G401.6 (cell line): ENCODE results near the gene NFYB.
"Not testable (repeated sequence)": the region's sequence is repeated elsewhere in the genome, so short reads cannot be mapped to it uniquely, and the experiment has no call there.

Source experiments
- FAIRE-seq: peaks from 2 replicates; lab custom pipeline; 2012; peaks lifted over from hg19 to GRCh38; lab: Jason Lieb, UNC

The NFYB gene

GRCh38 chr12:104137902-104138796 lies at the start of gene NFYB:
NFYB (minus strand) TSS chr12:104138210; CDS start chr12:104135453, 2,757 bp downstream.
- FAIRE-seq: peak; percentile 30

GRCh38 chr12:104187446-104188155 lies 49.6 kb upstream of the NFYB start:
- FAIRE-seq: no peak

- no peak for FAIRE-seq
Observed at GRCh38 chr12:104183443-104183842, 45.4 kb upstream of the NFYB start.

- no peak for FAIRE-seq
Observed at GRCh38 chr12:104182621-104183378, 44.8 kb upstream of the NFYB start.

DNA sequence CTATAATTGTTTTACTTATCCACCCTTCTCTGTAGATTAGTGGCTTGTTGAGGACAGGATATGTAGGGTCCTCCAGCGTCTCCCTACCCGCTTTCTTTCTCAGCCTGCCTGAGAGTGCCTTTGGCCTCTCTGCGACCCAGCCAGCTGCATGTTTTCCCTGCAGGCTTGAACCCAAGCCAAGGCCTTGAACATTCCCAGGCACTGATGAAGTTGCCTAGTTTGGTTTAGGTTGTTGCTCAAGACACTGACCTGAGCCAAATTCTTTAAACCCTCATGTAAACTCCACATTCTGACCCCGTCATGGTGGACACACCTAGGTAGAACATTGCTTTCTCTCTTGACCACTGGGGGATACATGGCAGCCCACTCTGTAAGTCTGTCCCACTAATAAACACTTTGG lies 44.1 kb upstream of the NFYB start:
- no peak for FAIRE-seq

DNA sequence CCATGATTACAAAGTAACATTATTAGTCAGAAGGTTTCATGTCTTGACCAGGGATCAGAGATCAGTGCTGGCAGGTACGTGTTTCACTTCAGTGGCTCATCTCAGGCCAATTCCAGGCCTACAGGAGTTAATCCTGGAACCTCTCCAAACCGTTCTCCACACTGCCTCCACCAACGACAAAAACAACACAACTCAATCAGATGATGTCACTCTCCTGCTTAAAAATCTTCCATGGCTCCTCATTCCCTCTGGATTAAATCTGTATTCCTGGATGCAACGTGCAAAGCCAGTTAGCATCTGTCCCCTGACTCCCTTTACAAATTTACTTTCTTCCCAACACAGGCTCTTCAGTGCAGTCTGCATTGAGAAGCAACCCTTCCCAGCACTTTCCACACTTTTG lies 43.3 kb upstream of the NFYB start:
- no peak for FAIRE-seq

DNA sequence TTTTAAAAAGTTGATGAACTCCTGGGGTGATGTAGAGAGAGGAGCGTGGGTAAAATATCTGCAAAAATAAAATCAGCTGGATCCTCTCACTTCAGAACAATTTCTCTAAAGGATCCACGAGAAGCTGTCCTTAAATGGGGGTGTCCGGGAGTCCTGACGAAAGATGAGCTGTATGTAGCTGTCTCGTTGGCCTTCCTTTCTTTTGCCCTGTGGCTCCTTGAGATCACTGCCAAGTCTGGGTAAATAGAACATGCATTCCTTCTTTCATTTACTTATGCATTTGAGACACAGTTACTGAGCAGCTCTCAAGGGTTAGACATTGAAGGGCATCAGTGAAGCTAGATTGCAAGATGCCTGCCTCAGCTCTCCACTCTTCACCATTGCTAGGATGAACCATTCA lies 42.4 kb upstream of the NFYB start:
- FAIRE-seq: no peak

DNA sequence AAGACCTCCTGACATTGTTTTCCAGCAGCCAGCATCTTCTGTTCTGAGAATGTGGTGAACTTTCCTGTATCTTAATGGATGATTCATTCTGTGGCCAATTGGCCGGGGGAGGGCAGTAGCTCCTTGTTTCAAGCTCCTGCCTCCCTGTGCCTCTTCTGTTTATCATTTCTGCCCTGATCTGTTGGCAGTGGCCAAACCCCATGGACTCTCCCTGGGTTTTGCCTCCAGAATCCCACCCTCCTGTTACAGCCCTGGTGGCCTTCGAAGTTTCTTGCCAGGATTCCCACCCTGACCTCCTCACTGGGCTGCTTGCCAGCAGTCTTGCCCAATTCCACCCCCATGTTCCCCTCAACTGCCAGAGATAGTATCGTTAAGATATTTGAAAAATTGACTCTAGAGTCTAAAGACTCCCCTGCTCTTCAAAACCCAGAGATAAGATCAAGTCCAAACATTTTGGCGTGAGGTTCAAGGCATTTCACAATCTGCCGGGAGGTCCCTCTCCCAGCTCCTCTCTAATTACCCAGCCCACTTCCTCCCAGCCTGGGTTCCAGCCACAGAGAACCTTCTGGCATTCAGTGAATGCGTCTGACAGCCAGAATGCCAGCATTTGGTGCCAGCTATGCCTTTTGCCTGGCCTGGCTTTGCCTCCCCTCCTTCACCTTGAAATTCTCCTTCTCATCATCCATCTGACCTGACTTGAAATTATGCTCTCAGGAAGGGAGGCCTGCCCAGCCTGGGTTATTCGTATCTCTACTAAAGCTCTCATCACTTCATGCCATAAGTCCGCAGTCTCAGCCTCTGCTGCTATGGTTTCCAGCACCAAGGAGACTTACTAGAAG lies 39.9 kb upstream of the NFYB start:
- FAIRE-seq: no peak

GRCh38 chr12:104177336-104177662 lies 39.3 kb upstream of the NFYB start:
- FAIRE-seq: no peak

- no peak for FAIRE-seq
Observed at GRCh38 chr12:104175726-104176247, 37.8 kb upstream of the NFYB start.

DNA sequence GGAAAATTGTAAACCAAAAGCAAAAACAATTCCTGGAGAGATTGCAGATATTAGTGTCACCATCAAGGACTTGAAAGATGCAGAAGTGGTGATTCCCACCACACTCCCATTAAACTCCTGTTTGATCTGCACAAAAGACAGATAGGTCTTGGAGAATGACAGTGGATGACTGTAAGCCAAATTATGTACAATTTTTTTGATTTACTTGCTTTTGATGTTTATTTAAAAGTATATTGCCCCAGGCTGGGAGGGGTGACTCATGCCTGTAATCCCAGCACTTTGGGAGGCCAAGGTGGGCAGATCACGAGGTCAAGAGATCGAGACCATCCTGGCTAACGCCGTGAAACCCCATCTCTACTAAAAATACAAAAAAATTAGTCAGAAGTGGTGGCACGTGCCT lies 35.8 kb upstream of the NFYB start:
- not testable (repeated sequence) for FAIRE-seq

DNA sequence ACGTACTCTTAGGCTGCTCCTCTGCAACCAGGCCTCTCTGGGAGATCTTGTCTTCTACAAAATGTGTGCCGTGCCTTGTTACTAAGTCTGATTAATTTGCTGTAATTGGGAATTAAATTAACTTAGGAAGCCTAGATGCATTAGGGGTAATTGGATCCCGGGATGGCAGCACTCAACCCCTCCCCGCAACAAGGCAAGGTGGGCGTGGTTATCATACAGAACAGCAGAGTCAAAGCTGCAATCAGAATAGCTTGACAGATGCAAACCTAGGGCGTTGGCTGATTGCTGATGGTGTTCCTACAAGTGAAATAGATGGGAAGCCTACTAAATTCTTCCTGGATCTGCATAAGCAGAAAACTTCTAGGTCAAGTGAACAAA lies 34.5 kb upstream of the NFYB start:
- FAIRE-seq: no peak

- no peak for FAIRE-seq
Observed at GRCh38 chr12:104171785-104172569, 34.0 kb upstream of the NFYB start.

DNA sequence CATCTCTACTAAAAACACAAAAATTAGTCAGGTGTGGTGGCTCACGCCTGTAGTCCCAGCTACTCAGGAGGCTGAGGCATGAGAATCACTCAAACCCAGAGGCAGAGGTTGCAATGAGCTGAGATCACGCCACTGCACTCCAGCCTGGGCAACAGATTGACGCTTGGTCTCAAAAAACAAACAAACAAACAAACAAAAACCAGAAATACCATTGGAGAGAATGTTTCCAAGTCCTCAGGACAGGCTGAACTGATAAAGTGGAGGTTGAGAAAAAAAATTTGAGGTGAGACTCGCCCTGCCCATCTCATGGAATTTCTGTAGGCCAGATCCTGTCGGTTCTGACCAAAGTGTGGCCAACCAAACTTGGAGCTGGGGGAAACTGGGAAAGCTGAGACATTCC lies 30.6 kb upstream of the NFYB start:
- no peak for FAIRE-seq

GRCh38 chr12:104167519-104168458 lies 29.8 kb upstream of the NFYB start:
- no peak for FAIRE-seq

DNA sequence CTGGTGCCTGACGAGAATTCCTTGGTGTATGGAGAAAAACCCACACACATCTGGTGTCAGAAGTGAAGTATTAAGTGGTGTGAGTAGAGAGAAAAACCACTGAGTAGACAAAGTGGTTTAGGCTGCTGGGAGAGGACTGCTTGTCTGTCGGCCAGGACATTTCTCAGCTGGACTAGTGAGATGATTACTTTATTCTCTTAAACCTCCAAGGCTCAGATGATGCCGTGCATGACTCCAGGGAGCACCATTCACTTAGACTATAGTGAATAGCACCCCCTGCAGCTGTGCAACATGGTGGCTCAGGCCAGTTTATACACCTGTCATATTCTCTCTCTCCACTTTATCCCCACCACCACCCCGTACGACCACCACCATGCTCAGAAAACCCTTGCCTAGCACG lies 28.5 kb upstream of the NFYB start:
- no peak for FAIRE-seq

- FAIRE-seq: no peak
Observed at GRCh38 chr12:104165801-104166200, 27.8 kb upstream of the NFYB start.

DNA sequence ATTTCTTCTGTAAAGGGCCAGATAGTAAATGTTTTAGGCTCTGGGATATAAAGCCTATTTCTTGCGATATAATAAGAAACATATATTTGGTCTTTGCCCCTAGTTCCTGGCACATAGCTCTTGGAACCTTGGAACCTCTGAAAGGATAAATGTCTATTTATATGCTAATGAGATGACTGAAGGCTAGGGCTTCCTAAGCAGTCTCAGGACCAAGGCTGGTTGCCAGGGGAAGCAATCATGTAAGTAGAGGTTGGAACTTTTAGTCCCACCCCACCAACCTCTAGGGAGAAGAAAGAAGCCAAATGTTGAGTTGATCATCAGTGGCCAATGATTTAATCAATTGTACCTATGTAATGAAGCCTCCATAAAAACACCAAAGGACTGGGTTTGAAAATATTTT lies 26.6 kb upstream of the NFYB start:
- FAIRE-seq: no peak

GRCh38 chr12:104163631-104164030 lies 25.6 kb upstream of the NFYB start:
- FAIRE-seq: no peak

DNA sequence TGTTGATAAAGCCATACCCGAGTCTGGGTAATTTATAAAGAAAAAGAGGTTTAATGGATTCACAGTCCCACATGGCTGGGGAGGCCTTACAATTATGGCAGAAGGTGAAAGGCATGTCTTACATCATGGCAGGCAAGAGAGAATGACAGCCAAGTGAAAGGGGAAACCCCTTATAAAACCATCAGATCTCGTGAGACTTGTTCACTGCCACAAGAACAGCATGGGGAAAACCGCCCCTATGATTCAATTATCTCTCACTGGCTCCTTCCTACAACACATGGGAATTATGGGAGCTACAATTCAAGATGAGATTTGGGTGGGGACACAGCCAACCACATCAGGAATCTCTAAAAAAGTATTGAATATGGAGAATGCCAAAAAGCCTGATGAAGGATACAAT lies 25.0 kb upstream of the NFYB start:
- FAIRE-seq: not testable (repeated sequence)
